Limb (tissue), 2 donors: Measurements from ENCODE around the gene OR14I1.
"Not testable (repeated sequence)": the region's sequence is repeated elsewhere in the genome, so short reads cannot be mapped to it uniquely, and the experiment has no call there.

ENCODE experiments used
- DNase-seq, 2 donors: peaks; one replicate each; pipeline ENCODE4 v3.0.0-alpha.2; 2016; ENCODE audit errors: extremely low spot score in 2 of 2

The OR14I1 gene

GRCh38 chr1:248688527-248689298 is 13.9 kb downstream of the OR14I1 start:
- no peak for DNase-seq

GRCh38 chr1:248686815-248687214 is 15.8 kb downstream of the OR14I1 start:
- no peak for DNase-seq

GRCh38 chr1:248681651-248682050 is 20.9 kb downstream of the OR14I1 start:
- no peak for DNase-seq

GRCh38 chr1:248670003-248670402 is 32.6 kb downstream of the OR14I1 start:
- DNase-seq: no peak

GRCh38 chr1:248663453-248664328 is 38.9 kb downstream of the OR14I1 start:
- not testable (repeated sequence) for DNase-seq

- not testable (repeated sequence) for DNase-seq
These were observed 45.8 kb downstream of the OR14I1 start for GRCh38 chr1:248656797-248657196.

GRCh38 chr1:248655354-248655753 is 47.2 kb downstream of the OR14I1 start, which contains the start of gene OR2T27:
Gene OR2T27, minus strand, starts transcription at chr1:248655528. Its CDS starts 4,644 bp downstream, at chr1:248650884.
- DNase-seq: not testable (repeated sequence)
